T follicular helper cell (primary cell): Measurements from ENCODE around the gene ST6GALNAC6.

ENCODE experiments used
- DNase-seq: peaks from one replicate; pipeline ENCODE4 v3.0.0-alpha.2; 2020; ENCODE audit warnings: low read depth
- total RNA-seq, 2 experiments: gene quantifications; one replicate each; lab custom pipeline; 2026; lab: John Stamatoyannopoulos, UW

The ST6GALNAC6 gene, protein sequence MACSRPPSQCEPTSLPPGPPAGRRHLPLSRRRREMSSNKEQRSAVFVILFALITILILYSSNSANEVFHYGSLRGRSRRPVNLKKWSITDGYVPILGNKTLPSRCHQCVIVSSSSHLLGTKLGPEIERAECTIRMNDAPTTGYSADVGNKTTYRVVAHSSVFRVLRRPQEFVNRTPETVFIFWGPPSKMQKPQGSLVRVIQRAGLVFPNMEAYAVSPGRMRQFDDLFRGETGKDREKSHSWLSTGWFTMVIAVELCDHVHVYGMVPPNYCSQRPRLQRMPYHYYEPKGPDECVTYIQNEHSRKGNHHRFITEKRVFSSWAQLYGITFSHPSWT
- 1.6 to 8.9 reads per million in 2 experiments for total RNA-seq

DNA sequence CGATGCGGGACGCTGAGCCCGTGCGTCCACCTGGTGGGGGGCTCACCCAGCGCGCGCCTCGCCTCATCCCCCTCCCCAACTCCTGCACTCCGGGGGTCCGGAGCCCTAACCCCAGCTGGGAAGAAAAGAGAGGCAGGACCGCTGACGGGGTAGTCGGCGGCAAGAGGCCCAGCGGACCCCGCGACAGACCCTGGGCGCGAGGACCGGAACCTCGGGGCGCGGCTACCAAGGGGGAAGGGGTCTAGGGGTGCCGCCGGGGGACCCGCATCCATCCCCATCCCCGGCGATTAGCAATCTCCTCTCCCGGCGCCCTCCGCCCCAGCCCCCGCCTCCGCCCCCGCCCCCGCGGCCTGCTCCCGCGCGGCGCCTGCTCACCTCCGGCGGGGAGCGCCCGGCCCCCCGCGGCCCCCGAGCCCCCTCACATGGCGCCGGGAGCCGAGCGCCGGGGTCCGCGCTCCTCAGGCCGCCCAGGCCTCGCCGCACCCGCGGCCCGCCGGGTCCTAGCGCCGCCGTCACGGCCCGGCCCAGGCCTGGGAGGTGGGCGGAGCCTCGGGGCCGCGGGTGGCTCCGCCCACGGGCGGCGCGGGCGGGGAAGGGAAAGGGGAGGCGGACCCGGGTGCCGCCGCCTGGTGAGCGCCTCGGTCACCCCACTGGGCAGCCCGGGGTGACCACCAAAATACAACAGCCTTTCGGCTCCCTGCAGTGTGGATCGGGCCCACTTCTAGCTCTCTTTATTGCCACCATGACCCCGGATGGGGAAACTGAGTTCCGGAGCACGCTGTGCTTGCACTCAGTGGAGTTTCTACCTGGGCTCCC, at the start of gene ST6GALNAC6:
TSS of gene ST6GALNAC6 (minus strand) at position 476 of the 816 bp plus-strand sequence. CDS start 1,622 bp downstream, outside the sequence.
- DNase-seq = peak; percentile 41

DNA sequence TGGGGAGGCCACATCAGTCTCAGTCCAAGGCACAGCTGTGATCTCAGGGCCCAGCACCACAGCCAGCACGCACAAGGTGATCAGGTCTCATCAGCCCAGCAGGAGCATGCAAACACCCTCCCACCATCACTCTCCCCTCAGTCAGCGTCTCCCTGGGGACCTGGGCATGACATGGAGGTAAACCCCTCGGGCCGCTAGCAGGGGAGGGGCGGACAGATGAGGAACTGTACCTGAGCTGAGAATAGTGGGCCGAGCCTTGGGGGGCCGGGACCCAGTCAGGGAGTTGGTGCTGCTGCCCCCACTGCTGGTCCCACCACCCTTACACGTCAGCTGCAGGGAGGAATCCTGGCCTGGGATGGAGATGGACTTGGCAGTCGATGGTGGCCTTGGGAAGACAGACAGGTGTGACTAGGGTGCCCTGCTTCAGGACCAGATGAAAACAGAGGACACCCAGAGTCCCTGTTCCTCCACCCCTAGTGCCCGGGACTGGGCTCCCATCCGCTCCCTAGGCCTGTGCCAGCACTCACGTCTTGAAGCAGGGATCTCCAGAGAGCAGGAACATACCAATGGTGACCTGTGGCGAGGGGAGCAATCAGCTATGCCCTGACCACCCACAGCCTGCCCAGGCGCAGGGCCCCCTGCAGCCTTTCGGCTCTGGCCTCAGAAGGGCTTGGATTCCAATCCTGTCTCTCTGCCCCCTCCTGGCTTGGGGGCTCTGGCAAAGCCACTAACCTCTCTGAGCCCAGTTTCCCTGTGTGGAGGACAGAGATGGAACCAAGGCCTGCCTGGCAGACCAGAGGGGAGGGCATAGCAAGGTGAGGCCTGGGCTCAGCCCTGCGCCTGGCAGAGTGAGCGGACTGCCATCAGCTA, 48.7 kb upstream of the ST6GALNAC6 start:
- DNase-seq = no peak

DNA sequence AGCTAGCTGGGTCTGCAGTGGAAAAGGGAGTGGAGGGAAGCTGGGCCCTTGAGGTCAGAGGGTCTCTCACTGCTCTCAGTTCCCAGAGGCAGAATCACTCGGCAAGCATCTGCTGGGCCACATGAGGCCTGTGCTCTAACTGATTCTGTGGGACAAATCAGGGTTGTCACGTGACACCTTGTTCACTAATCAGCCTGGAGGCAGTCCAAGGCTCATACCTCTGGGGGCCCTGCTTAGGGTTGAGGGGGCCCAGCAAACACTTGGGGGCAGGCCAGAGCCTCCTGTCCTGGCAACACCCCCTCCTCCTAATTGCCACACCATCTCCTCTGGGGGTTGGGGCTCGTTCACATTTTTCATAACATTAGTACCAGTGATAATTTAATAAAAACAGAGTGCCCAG, 47.3 kb upstream of the ST6GALNAC6 start:
- no peak for DNase-seq

DNA sequence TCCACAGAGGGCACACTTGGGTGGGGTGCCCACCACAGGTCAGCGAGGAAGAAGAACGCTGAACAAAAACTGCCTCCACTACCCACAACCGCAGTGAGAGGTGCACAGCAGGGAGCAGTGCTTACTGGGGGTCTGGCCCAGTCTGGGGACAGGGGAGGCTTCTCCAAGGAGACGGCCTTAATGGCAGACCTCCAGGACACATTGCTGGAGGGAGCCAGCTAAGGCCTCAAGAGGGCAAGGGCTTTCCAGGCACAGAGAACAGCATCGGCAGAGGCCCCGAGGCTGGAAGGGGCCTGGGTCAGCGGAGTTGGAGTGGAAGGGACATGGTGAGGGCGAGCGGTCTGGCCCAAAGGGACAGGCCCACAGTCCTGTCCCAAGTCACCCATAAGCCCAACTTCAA, 46.5 kb upstream of the ST6GALNAC6 start:
- DNase-seq = no peak

DNA sequence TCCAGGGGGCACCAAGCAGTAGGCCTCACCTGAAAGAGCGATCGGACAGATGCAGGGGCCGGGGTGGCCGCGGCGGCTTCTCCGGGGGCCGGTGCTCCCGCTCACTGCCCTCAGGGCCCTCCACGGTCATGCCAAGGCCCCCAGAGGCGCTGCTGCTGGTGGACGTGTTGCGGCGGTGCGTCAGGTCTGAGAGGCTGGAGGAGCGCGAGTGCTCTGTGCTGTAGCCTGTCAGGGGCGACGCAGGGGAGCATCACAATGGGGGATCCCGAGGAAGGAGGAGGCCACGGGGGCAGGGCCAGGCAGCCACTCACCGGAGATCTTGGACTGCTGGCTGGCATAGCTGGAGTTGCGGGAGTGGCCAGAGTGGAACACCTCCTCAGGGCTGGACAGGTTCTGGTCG, 45.9 kb upstream of the ST6GALNAC6 start:
- no peak for DNase-seq

DNA sequence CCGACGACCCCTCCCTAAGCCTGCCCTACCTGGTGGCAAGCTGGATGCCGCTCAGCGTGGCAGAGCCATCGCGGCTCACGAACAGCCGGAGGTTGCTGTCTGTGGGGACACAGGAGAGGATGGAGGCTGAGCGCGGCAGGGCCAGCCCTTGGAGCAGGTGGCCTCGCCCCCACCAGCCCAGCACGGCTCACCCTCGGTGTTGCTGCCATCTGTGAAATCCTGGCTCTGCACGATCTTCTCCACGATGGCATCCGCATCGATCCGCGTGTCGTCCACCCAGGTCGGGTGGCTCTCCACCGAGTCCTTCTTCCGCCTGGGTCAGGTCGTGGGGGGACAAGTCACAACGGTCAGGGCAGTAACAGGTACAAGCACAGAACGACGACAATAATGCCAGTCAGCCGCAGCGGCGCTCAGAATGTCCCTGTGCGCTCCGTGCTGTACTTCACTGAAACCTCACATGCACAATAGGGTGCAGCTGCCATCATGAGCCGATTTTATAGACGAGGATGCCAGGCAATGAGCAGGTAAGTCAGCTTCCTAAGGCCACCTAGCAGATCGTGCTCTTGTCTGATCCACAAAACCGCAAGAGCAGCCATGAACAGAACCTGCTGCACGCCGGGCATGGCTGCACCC, 45.3 kb upstream of the ST6GALNAC6 start:
- DNase-seq = no peak

DNA sequence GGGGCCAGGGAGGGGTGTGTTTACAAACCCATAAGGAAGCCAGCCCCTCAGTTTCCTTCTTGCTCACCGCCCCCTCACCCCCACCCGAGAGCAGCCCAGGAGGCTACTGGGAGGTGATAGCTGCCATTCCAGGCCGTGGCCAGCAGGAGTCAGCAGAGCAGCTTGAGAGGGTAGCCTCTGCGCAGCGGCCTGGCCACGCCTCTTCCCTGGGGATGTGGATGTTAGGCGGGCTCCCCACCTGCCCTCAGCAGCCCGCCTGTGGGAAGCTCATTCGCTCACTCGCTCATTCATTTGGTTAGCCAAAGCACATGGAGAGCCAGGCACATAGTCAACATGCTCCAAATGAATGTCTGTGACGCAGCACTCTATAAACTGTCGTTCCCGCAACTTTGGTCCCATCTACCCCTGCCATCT, 44.3 kb upstream of the ST6GALNAC6 start:
- peak; percentile 63 for DNase-seq

DNA sequence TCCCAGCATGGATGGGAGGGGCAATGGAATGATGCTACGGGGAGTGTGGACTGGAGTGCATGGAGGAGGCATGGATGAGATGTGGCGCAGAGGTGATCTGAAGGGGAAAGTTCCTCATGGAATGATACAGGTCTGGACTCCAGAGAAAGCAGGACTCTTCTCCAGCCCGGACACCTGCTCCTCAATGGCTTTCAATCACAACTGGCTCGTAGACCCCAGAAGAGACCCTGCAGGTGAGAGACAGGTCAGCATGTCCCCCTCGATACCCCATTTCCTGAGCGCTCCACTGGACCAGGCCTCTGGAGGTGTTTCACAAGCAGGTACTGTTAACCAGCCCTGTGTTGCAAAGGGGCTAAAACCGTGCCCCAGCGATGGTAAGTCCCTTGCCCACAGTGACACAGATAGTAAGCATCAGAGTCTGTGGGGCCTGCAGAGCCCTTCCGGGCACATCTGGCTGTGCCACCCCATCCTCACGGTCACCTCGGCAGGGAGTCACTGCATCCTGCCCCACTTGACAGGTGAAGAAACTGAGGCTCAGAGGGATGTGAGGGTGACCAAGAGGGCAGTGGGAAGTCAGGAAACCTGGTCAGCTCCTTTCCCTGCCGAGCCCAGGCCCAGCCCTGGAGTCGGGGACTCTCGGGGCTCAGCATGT, 43.7 kb upstream of the ST6GALNAC6 start:
- no peak for DNase-seq

DNA sequence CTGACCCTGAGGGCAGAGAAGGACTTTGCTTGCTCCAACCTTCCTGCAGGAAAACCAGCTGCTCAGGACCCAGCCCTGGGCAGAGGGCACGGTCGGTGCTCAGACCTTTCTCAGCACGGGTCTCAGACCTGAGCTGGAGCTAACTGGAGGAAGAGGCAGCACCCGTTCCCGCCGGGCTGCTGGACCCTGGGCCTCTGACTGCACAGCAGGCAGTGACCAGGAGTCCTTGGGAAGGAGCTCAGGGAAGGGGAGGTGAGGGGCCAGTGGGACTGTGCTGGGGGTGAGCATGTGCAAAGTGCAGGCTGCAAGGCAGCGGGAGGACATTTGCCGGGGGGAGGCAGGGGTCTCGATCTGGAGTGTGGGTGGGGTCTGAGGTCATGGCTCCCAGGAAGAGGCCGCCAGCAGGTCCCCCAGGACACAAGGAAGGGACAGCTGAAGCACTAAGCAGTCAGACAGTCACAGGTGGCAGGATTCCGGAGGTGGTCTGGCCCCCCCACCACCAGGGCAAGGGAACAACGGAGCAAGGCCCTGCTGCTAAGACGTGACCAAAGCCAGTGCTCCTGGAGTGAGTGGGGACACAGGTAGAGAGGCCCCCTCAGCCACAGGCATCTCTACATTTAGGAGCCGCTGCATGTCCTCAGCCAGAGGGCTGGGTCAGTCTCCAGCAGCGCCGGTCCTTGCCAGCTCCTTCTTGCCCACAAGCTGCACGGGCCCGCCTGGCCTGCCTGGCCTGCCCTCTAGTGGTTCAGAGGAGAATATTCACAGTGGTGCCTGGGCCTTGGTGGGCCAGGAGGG, 43.0 kb upstream of the ST6GALNAC6 start:
- DNase-seq = no peak

DNA sequence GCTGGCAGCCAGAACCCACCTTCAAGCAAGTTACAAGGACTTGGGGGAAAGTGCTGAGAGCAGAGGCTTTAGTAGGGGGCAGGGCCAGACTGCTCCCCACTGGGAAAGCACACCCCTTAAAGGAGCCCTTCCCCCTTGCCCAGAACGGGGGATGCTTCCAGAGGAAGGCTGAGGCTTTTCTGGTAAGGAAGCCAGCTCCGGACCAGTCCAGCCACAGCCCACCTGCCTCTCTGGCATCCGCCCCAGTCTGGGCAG, 42.5 kb upstream of the ST6GALNAC6 start:
- DNase-seq = no peak

DNA sequence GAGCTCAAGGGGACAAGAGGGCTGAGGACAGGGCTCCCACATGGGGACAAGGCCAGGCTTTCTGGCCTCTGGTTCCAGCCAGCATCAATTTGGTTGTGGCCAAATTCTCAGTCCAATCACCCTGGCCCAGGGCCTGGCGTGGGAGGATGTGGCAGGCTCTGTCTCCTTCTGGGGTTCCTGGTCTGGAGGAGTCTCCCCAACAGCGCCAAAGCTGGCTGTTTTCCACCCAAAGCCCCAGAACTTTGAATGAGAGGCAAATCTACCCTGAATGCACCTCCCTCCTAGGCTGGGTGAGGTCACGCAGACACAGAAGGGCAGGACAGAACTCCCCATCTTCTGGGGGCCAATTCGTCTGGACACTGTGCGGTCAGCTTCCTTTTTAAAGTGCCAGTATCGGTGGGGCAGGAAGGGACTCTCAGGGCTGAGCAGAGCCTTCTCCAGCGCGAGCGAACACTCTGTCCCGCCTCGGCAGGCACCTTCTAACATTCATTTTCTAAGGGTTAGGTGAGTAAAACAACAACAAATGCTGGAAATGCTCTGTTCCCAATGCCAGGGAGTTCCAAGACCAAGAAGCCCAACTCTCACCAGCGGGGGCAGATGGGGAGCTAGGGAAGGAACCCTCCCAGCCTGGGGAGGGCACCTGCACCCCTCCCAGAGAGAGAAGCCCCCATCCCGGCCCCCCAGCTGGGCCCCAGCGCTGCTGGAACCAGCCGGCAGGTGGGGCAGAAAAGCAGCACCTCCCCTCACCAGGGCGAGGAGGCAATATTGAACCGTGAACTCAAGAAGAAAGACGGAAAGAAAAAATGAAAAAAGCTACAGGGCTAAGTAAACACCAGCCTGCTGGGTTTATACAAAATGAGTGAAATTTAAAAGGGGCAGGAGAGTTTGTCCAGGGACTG, 41.9 kb upstream of the ST6GALNAC6 start:
- no peak for DNase-seq

DNA sequence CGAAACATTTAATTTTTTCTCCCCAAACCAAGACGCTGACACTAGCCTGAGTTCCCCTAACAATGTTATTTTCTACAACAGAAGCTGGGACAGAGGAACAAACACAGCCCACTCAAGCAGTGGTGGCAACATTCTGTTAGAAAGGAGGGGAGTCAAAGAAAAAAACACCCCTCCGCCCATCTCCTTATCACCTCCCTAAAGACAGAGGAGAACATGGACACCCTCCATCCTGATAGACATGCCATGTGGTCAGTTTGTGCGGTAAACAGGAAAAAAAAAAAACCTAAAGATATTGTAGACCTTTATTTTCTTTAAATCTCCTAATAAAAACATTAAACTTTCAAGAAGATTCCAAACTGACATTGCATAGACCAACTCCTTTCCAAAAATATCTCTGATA, 41.2 kb upstream of the ST6GALNAC6 start:
- DNase-seq = no peak

DNA sequence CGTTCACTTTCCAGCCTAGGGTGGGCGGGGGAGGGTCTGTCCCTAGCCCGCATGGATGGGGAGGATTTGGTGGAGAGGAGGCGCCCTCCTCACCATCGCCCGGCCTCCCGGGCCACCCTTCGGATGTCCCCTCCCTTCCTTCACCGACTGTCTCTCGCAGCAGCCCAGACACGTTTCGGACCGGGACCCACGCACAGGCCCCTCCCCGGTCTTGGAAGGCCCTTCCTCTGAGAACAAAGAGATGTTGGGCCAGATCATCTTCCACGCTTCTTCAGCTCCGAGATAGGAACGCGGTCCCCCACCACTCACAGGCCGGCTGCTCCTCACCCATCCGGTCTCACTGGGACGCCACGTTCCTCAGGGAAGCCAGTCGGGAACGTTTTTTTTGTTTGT, 38.9 kb upstream of the ST6GALNAC6 start:
- DNase-seq = no peak

DNA sequence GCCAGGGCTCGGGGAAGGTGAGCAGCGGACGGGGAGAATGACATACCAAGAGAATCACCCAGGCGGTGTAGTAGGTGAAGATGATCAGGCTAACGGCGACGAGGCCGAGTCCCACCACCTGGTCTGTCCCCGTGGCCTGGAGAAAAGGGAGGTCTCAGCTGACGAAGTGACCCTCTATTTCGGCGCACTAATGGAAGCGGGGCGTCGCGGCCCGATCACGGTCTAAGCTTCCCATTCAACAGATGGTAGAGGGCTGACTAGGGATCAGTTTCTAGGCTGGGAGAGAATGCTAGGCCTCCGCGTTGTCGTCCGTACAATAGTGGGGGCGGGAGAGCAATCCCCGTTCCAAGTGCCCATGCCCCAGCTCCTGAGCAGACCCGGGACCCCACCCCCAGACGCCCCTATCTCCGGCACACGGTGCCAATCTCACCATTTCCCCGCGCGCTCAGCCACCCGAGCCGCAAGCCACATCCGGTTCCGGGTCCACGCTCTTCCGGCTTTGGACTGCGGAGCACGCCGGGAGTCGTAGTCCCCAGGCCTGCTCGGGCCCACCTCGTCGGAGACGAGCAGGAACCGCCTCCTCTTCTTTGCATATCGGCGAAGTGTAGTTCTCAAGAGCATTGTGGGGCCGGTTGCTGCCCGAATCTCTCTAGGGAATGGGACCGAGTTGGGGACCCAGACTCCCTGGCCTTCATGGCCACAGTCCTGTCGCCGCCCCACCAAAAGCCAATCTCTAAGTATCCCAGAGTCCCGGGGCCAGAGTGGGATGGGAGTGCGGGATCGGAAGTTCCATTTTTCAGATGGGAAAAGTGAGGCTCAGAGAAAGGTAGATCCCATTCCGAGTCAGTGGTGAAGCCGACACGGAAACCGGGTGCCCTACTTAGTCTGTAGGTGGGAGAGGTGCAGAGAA, 38.2 kb upstream of the ST6GALNAC6 start, which contains the start of gene DPM2:
TSS of gene DPM2 (minus strand) at position 467 of the 910 bp plus-strand sequence. CDS start at position 433, 34 bp downstream.
- peak; percentile 81 for DNase-seq

DNA sequence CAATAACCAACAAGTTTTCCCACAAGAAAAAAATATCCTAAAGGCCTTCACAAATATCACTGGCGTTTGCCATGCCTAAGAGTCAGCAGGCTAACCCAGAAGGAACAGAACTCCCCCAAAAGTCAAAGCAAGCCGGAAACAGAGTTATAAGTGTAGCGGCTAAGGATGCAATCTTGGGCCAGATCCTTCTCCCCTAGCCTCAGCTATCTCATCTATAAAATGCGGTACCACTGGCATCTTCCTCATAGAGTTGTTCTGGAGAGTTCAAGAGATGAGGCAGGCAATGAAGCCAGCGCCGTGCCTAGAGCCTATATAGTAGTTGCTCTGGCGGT, 37.6 kb upstream of the ST6GALNAC6 start:
- no peak for DNase-seq

DNA sequence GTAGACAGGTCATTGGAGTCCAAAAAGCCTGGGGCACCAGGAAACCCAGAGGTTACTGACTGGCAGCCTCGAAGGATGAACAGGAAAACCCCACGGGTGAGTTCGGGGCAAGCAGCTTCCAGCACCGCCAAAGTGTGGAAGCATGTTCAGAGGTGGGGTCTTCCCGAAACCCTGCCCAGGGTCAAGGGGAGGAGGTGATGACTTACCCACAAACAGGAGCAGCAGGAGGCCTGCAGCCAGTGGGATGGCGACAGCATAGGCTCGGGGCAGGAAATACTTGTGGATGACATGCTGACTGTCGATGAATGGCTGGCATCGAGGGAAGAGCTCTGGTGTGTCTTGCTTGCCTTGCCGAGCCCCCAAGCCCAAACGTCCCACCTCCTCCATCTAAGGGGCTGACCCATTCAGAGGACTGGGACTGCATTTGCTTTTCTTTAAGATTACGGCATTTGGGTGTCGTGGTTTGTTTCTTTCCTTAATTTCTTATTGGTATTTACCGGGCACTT, 37.0 kb upstream of the ST6GALNAC6 start:
- no peak for DNase-seq

DNA sequence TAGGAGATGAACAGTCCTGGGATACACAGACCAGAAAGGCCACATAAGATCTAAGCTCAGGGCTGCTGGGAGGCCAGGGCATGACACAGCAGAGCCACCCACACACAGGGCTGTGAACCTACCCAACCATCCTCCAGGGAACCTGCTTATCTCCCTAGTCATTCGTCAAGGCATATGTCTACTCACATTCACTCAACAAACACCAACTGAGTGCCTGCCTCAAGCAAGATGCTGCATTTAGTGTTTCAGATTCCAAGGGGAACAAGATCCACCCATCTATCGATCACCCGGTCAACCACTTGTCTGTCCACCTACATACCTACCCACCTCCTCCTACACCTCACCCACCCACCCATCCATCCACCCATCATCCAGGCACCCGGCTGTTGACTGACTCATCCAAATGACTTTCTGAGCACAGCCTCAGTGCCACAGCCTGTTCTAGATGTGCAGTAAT, 36.4 kb upstream of the ST6GALNAC6 start:
- no peak for DNase-seq

DNA sequence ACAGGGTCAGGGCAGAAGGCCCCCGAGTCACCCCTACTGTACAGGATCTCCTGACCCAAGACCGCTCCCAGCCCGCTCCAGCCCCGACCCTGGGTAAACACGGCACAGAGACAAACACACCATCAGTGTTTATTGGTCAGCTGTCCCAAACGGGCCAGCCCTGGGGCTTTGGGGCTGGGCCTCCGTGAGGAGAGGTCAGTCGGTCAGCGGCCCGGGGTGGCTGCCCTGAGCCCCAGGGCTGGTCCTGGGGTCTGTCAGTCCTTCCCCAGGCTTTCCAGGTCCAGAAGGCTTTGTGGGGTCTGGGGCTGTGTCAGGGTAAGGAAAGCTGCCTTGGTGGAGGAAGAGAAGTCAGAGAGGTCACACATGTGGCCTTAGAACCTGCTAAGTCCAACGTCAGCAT, 35.6 kb upstream of the ST6GALNAC6 start:
- no peak for DNase-seq
